Dermis lymphatic vessel endothelial cell (primary cell): Measurements from ENCODE around the gene PLEKHA5. TPM values are rescaled to one million over a fixed set of nuclear protein-coding genes. Genes with fewer than 3 reads are reported as not detected.

Experiments
- total RNA-seq: library from RNA; depleted of rRNA; stranded (reverse); fragments of >200 nt; gene quantifications from 2 replicates; pipeline ENCODE4 v1.2.1, GENCODE V29; 2014

PLEKHA5 gene
- total RNA-seq, result 9.8 and 10.8 TPM in 2 replicates

GRCh38 chr12:19129486-19130223 is at the start of gene PLEKHA5:
Gene PLEKHA5 (plus strand): TSS chr12:19129733. CDS start chr12:19129800, 67 bp downstream.

